HFF-Myc (cell line): ENCODE measurements around the gene NEK6.

Experiments
- DNase-seq: peaks from one replicate; pipeline ENCODE4 v3.0.0-alpha.2; 2011; ENCODE audit warnings: low read depth; ENCODE audit errors: extremely low read depth
- H3K4me3 ChIP-seq: replicated peaks from 2 replicates; pipeline ENCODE4 v1.5.1; 2011; ENCODE audit warnings: low read depth, mild to moderate bottlenecking, control low read depth, low read length
- TF ChIP-seq, protein P1 (sequence below): IDR thresholded peaks from 2 replicates; pipeline ENCODE4 v1.5.1; 2012; ENCODE audit warnings: mild to moderate bottlenecking, low read depth, low read length, control low read depth; ENCODE audit errors: missing control alignments

NEK6 gene

DNA sequence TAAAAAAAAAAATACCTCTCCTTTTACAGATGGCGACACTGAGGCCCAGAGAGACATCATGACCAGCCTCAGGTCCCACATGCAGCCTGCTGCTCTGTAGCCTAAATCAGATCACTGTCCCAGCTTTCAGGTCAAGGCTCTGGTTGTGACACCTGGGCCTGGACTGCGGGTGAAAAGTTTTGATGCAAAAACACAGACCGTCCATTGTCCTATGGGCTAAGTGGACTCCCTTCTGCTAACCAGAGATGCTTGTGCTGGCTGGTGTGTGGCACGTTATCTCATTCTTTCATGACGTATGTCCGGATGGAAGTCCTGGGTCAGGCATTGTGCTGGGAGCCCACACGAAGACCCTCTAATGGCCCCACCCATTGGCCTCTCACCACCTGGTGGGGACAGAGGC is 7.8 kb downstream of the NEK6 start:
- TF ChIP-seq, protein P1, sequence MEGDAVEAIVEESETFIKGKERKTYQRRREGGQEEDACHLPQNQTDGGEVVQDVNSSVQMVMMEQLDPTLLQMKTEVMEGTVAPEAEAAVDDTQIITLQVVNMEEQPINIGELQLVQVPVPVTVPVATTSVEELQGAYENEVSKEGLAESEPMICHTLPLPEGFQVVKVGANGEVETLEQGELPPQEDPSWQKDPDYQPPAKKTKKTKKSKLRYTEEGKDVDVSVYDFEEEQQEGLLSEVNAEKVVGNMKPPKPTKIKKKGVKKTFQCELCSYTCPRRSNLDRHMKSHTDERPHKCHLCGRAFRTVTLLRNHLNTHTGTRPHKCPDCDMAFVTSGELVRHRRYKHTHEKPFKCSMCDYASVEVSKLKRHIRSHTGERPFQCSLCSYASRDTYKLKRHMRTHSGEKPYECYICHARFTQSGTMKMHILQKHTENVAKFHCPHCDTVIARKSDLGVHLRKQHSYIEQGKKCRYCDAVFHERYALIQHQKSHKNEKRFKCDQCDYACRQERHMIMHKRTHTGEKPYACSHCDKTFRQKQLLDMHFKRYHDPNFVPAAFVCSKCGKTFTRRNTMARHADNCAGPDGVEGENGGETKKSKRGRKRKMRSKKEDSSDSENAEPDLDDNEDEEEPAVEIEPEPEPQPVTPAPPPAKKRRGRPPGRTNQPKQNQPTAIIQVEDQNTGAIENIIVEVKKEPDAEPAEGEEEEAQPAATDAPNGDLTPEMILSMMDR: no peak
- DNase-seq: no peak
- no peak overlapping the region for H3K4me3 ChIP-seq

GRCh38 chr9:124266139-124266825 is 8.5 kb downstream of the NEK6 start:
- no peak for DNase-seq
- TF ChIP-seq, protein P1: no peak
- H3K4me3 ChIP-seq: no peak overlapping the region

- H3K4me3 ChIP-seq: peak overlapping the region; percentile 6; the same call in 1 of the 2 replicates
- TF ChIP-seq, protein P1: no peak
- DNase-seq: no peak
Measured at GRCh38 chr9:124266826-124267201, 9.1 kb downstream of the NEK6 start.

GRCh38 chr9:124267271-124267807 is 9.6 kb downstream of the NEK6 start:
- TF ChIP-seq, protein P1: no peak
- peak overlapping the region; percentile 6 for H3K4me3 ChIP-seq
- DNase-seq: no peak

DNA sequence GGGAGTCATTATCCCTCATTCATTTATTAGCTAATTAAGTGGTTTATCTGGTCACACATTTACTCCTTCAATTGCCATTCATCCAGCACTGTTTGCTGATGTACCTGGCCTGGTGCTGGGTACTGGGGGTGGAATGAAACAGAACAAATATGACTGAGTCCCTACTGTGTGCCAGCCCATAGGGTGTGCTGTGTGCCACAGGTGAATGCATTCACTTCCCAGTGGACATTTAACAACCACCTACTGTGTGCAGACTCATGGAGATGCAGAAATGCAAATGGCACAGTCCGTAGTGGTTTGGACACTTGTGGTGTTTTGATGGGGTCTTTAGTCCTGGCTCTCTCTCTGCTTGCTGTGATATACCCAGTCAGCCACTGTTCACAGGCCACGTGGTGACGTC is 10.5 kb downstream of the NEK6 start:
- TF ChIP-seq, protein P1: no peak
- DNase-seq: no peak
- no peak overlapping the region for H3K4me3 ChIP-seq

DNA sequence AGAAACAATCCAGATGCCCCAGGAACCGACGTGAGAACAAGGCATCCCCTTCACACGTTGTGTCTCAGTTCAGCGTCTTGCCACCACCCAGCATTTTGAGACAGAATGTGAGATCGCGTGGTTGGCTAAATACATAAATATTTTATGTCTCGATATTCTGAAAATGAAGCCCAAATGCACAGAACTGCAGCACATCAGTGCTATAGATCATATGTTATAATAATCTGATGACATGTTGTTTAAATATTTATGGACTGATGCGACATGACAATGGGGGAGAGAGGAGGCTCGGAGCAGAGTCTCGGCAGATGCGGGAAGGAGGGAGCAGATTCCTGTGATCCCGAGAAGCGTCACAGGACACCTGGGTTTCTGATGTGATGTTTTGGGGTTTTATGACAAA is 10.9 kb downstream of the NEK6 start:
- no peak for DNase-seq
- TF ChIP-seq, protein P1: no peak
- H3K4me3 ChIP-seq: no peak overlapping the region
